ENCODE measurements around the gene CDCA4. TPM values are rescaled to one million over a fixed set of nuclear protein-coding genes. Genes with fewer than 3 reads are reported as not detected.

CDCA4 gene
- total RNA-seq, 1 donor from 2014 or later: 2.0 TPM

GRCh38 chr14:105063056-105063455 lies 42.2 kb upstream of the CDCA4 start:
- Histone ChIP-seq H3K4me1 (peaks cover 91% of the 10 kb centered on the region), H3K9me3 (replicated peaks) (no peaks in the 10 kb centered on the region), H3K27me3 (ENCODE audit: low read depth) (peaks cover 25% of the 10 kb centered on the region), H3K36me3 (no peaks in the 10 kb centered on the region), H3K27ac (replicated peaks) (peak overlapping the region; percentile 92), H3K4me3 (no peak overlapping the region)
- intact Hi-C loops (cut with micrococcal nuclease): no loop called here
- TF ChIP-seq CTCF (IDR thresholded peaks at IDR 0.05; ENCODE audit: borderline replicate concordance): no peak
- DNase-seq: no peak

- peak overlapping the region; percentile 51 for H3K4me3 ChIP-seq
- peaks cover 25% of the 10 kb centered on the region for H3K27me3 ChIP-seq (ENCODE audit: low read depth)
- TF ChIP-seq CTCF (IDR thresholded peaks at IDR 0.05; ENCODE audit: borderline replicate concordance): no peak
- DNase-seq: no peak
- peak overlapping the region; percentile 92 for H3K27ac ChIP-seq (replicated peaks)
- intact Hi-C loops (cut with micrococcal nuclease): no loop called here
- H3K9me3 ChIP-seq (replicated peaks): no peaks in the 10 kb centered on the region
- no peaks in the 10 kb centered on the region for H3K36me3 ChIP-seq
- H3K4me1 ChIP-seq: peaks cover 85% of the 10 kb centered on the region
Observed at GRCh38 chr14:105062048-105062433, 41.2 kb upstream of the CDCA4 start.

- Histone ChIP-seq H3K27ac (replicated peaks) (peak overlapping the region; percentile 92), H3K27me3 (ENCODE audit: low read depth) (peaks cover 26% of the 10 kb centered on the region), H3K4me1 (peaks cover 80% of the 10 kb centered on the region), H3K36me3 (no peaks in the 10 kb centered on the region), H3K9me3 (replicated peaks) (no peaks in the 10 kb centered on the region), H3K4me3 (peak overlapping the region; percentile 51)
- peak; percentile 70 for DNase-seq
- no peak for TF ChIP-seq CTCF (IDR thresholded peaks at IDR 0.05; ENCODE audit: borderline replicate concordance)
- intact Hi-C loops (cut with micrococcal nuclease): no loop called here
Observed at GRCh38 chr14:105061428-105062047, 40.7 kb upstream of the CDCA4 start.

GRCh38 chr14:105060751-105061427 lies 40.0 kb upstream of the CDCA4 start:
- no peaks in the 10 kb centered on the region for H3K36me3 ChIP-seq
- peaks cover 76% of the 10 kb centered on the region for H3K4me1 ChIP-seq
- no peak for TF ChIP-seq CTCF (IDR thresholded peaks at IDR 0.05; ENCODE audit: borderline replicate concordance)
- H3K27ac ChIP-seq (replicated peaks): peak overlapping the region; percentile 92
- intact Hi-C loops (cut with micrococcal nuclease): no loop called here
- H3K9me3 ChIP-seq (replicated peaks): no peaks in the 10 kb centered on the region
- H3K27me3 ChIP-seq (ENCODE audit: low read depth): peaks cover 27% of the 10 kb centered on the region
- peak; percentile 55 for DNase-seq
- peak overlapping the region; percentile 51 for H3K4me3 ChIP-seq

GRCh38 chr14:105059925-105060565 lies 39.2 kb upstream of the CDCA4 start:
- no peak for TF ChIP-seq CTCF (IDR thresholded peaks at IDR 0.05; ENCODE audit: borderline replicate concordance)
- H3K27ac ChIP-seq (replicated peaks): peak overlapping the region; percentile 92
- DNase-seq: no peak
- H3K9me3 ChIP-seq (replicated peaks): no peaks in the 10 kb centered on the region
- H3K27me3 ChIP-seq (ENCODE audit: low read depth): peaks cover 30% of the 10 kb centered on the region
- H3K4me3 ChIP-seq: peak overlapping the region; percentile 51
- no peaks in the 10 kb centered on the region for H3K36me3 ChIP-seq
- peaks cover 68% of the 10 kb centered on the region for H3K4me1 ChIP-seq
- intact Hi-C loops (cut with micrococcal nuclease): no loop called here
